Skeletal muscle tissue (tissue), 4 donors: ENCODE data around the gene RTTN. TPM values are rescaled to one million over a fixed set of nuclear protein-coding genes. Genes with fewer than 3 reads are reported as not detected.

ENCODE experiments used
- H3K27ac ChIP-seq: one replicate; pipeline ENCODE4 v1.7.0; 2013; ENCODE audit warnings: mild to moderate bottlenecking, low read depth, low read length, inconsistent platforms
- H3K27me3 ChIP-seq, 3 donors: one replicate each; pipeline ENCODE4 v1.7.0; 2013; ENCODE audit warnings: low read length in 3 of 3; ENCODE audit not compliant: control insufficient read depth in 3 of 3, insufficient read depth in 3 of 3
- H3K36me3 ChIP-seq, 3 donors: one replicate each; pipeline ENCODE4 v1.7.0; 2013; ENCODE audit warnings: low read length in 3 of 3; ENCODE audit not compliant: control insufficient read depth in 3 of 3, insufficient read depth in 3 of 3
- H3K4me1 ChIP-seq, 3 donors: one replicate each; pipeline ENCODE4 v1.7.0; 2013; ENCODE audit warnings: low read length in 3 of 3, mild to moderate bottlenecking in 3 of 3; ENCODE audit not compliant: control insufficient read depth in 3 of 3, insufficient read depth in 3 of 3
- H3K4me3 ChIP-seq, 3 donors: one replicate each; pipeline ENCODE4 v1.7.0; 2013; ENCODE audit warnings: low read length in 3 of 3
- H3K9ac ChIP-seq, 3 donors: one replicate each; pipeline ENCODE4 v1.7.0; 2013; ENCODE audit warnings: low read length in 3 of 3, mild to moderate bottlenecking in 3 of 3, moderate library complexity in 2 of 3, low read depth in 1 of 3
- H3K9me3 ChIP-seq, 3 donors: one replicate each; pipeline ENCODE4 v1.7.0; 2013; ENCODE audit warnings: low read length in 3 of 3; ENCODE audit not compliant: control insufficient read depth in 3 of 3
- total RNA-seq: library from RNA; depleted of rRNA; stranded (reverse); fragments of >200 nt; gene quantifications from one replicate; pipeline ENCODE4 v1.2.3, GENCODE V29; 2014
- donor health status: Osteomylitis.

The RTTN gene
- total RNA-seq, 1 donor from 2014 or later = 43.8 TPM

DNA sequence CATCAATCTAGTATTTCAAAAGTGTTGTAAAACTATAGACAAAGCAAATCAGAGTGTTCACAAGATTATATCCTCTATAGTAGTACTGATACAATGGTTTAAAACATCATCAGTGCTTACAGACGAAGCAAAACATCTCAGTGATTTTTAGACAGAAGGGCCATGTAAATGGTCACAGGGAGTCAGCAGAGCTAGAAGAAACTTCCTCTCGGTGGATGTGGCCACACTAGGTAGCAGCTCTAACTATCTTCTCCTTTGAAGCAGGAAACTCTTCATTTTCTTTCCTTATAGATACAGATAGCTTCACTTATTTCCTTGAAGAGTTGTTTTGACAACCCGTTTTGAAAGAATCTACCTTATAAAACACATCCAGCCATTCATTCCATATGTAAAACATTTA, 177.4 kb downstream of the RTTN start:
- no peaks in the 10 kb centered on the region for H3K27me3 ChIP-seq
- peaks cover 8 to 12% (median 9%) of the 10 kb centered on the region in 3 donors for H3K36me3 ChIP-seq
- H3K4me3 ChIP-seq = no peak overlapping the region
- H3K27ac ChIP-seq = no peak overlapping the region
- H3K9ac ChIP-seq = no peak overlapping the region
- no peaks in the 10 kb centered on the region for H3K4me1 ChIP-seq
- H3K9me3 ChIP-seq = no peaks in the 10 kb centered on the region

DNA sequence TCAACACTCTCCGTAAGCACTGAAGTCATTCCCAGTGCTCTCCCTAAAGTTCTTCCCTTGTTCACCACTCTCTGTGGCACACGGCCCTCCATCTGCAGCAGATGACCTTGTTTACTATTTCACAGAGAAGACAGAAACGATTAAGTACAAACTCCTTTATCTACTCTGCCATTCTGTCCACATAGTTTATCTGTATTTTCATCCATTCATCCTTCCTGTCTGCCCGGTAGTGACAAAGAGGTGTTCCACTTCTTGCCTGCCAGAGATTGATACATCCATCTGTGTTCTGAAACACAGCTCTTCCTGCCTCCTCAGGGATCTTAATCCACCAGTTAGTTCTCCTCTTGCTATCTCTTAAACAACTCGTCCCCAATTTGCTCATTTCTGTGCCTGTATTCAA, 179.9 kb downstream of the RTTN start:
- Histone ChIP-seq H3K4me1 (no peaks in the 10 kb centered on the region), H3K4me3 (no peak overlapping the region), H3K27ac (no peak overlapping the region), H3K9me3 (no peaks in the 10 kb centered on the region), H3K27me3 (no peaks in the 10 kb centered on the region), H3K36me3 (peaks cover 16 to 25% (median 17%) of the 10 kb centered on the region in 3 donors), H3K9ac (no peak overlapping the region)

DNA sequence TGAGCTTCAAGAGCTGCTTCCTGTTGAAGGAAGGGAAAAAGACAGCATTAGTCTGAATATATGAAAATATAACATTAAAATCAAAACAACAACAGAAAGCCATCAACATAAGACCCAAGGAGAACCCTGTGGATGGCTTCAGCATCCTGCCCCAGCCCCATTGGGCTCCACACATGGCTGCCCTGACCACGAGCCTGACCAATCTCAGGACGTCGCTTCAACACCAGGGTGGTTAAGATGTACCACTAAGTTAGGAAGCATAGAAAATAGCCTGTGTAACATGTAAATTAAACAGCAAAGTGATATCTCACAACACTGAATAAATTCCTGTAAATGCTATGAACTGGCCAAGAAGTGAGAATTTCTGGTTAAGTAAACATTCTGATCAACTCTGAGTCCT, 180.7 kb downstream of the RTTN start:
- peaks cover 16 to 26% (median 17%) of the 10 kb centered on the region in 3 donors for H3K36me3 ChIP-seq
- no peaks in the 10 kb centered on the region for H3K9me3 ChIP-seq
- H3K27ac ChIP-seq = no peak overlapping the region

DNA sequence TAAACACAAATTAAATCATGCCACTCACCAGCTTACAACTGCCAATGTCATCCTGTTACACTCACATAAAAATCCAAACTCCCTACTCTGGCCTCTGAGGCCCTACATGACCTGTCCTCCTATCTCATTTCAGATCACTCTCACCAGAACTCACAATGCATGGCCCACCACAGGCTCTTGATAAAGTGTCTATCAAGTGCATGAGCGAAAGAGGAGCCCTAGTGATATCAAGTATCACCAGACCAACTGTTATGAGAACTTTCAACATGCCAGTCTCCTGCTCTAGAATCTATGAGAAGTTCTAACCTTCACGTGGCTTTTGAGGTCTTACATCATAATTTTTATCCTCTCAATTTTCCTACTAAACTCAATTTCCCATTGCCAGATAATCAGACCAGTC, 181.4 kb downstream of the RTTN start:
- H3K27me3 ChIP-seq = no peaks in the 10 kb centered on the region
- peaks cover 16 to 26% (median 19%) of the 10 kb centered on the region in 3 donors for H3K36me3 ChIP-seq
- H3K4me1 ChIP-seq = no peaks in the 10 kb centered on the region

More for the DNA sequence above, 180.7 kb downstream of the RTTN start:
- Histone ChIP-seq H3K27me3 (no peaks in the 10 kb centered on the region), H3K4me3 (no peak overlapping the region), H3K9ac (no peak overlapping the region), H3K4me1 (no peaks in the 10 kb centered on the region)

DNA sequence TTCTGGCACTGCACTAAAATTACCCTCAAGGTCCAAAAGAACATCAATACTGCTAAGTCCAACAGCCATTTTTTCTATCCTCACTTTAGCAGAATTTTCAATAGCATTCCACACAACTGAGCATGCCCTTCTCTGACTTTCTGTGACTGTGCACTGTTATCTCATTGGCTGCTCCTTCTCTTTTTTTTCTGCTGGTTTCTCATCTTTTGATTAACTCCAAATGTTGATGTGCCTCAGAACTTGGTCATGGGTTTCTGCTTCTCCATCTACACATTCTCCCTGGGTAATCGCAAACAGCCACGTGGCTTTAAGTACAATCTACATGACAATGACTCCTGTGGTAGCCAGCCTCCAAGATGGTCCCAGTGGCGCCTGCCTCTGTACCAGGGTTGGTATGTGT, 182.9 kb downstream of the RTTN start:
- no peak overlapping the region for H3K9ac ChIP-seq
- H3K27me3 ChIP-seq = no peaks in the 10 kb centered on the region
- H3K4me3 ChIP-seq = no peak overlapping the region
- H3K27ac ChIP-seq = no peak overlapping the region
- no peaks in the 10 kb centered on the region for H3K9me3 ChIP-seq
- peaks cover 12 to 21% (median 17%) of the 10 kb centered on the region in 3 donors for H3K36me3 ChIP-seq
- no peaks in the 10 kb centered on the region for H3K4me1 ChIP-seq

More for the DNA sequence above, 181.4 kb downstream of the RTTN start:
- no peak overlapping the region for H3K27ac ChIP-seq
- no peak overlapping the region for H3K4me3 ChIP-seq
- H3K9ac ChIP-seq = no peak overlapping the region
- H3K9me3 ChIP-seq = no peaks in the 10 kb centered on the region

DNA sequence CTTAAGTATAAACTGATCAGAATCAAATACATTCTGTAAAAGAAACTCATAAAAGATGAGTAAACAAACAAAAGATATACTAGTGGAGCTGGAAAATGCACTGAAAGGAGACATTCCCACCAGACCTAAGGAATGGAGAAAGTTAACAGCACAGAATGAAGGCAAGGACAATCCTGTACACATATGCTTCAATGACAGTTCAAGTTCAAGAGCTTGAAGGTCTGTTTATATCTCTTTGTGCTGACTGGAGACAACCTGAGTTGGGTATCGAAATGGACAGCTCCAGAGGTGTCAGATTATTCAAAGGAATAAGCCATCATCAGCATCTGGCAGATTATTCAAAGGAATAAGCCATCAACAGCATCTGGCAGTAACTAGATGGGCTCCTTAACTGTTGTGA, 184.0 kb downstream of the RTTN start:
- H3K27me3 ChIP-seq = no peaks in the 10 kb centered on the region
- no peak overlapping the region for H3K4me3 ChIP-seq
- H3K4me1 ChIP-seq = no peaks in the 10 kb centered on the region
- H3K36me3 ChIP-seq = peaks cover 15 to 27% (median 27%) of the 10 kb centered on the region in 3 donors
- H3K9ac ChIP-seq = no peak overlapping the region
- no peaks in the 10 kb centered on the region for H3K9me3 ChIP-seq
- H3K27ac ChIP-seq = no peak overlapping the region

DNA sequence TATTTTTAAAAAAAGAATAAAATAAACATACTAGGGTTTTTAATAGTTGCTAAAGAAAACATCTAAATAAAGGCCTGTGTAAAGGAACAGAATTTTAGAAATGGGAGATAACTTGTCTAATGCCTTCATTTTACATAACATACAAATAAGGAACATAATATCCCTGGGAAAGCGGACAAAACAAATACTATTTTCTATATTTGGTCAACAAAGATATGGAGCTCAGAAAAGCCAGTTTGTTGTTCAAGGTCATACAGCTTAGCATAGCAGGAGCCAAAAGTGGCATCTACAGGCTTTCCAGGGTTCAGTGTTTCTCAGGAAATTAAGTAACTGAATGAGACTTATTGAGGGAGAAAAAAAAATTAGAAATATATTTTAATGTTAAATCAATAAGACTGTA, 184.4 kb downstream of the RTTN start:
- H3K4me1 ChIP-seq = no peaks in the 10 kb centered on the region
- no peaks in the 10 kb centered on the region for H3K27me3 ChIP-seq
- H3K4me3 ChIP-seq = no peak overlapping the region
- H3K9ac ChIP-seq = no peak overlapping the region
- H3K27ac ChIP-seq = no peak overlapping the region
- H3K9me3 ChIP-seq = no peaks in the 10 kb centered on the region
- peaks cover 15 to 27% (median 27%) of the 10 kb centered on the region in 3 donors for H3K36me3 ChIP-seq

DNA sequence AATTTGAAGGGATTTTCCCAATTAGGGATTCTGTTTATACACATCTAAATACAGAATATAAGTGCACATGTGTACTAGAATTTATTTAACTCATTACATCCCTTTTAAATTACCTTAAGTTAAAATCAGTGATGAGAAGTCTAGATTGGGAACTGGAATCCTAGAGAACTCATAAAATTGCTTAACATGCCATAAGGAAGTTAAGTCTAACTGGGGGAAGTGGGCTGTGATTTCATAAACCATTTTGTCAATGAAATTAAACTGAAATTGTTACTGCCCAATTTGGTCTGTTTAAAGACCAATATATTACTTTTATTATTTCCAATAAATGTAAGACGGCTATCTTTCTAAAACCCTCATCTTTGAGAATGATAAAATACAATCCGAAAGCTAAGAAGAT, 185.5 kb downstream of the RTTN start:
- H3K4me3 ChIP-seq = no peak overlapping the region
- peaks cover 15 to 27% (median 23%) of the 10 kb centered on the region in 3 donors for H3K36me3 ChIP-seq
- H3K9me3 ChIP-seq = no peaks in the 10 kb centered on the region
- H3K9ac ChIP-seq = no peak overlapping the region
- H3K27me3 ChIP-seq = no peaks in the 10 kb centered on the region
- peaks cover 5 to 6% (median 6%) of the 10 kb centered on the region in 3 donors for H3K4me1 ChIP-seq
- H3K27ac ChIP-seq = no peak overlapping the region

DNA sequence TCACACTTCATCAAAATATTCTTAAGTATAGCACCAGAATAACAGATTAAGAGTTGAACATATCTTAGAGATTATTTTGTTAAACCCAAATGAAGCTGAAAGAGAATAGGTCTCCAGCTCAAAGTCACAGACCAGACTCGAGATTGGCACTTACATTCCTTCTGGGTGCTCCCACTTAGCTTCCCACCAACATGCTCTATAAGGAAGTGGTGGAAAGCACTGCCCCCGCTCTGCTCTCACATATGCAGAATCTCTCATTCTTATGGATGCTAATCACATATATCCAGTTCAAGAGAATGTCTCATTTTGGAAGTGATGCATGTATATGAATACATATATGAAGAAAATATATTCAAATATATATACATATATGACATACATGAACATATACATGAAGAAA, 186.4 kb downstream of the RTTN start:
- H3K27ac ChIP-seq = no peak overlapping the region
- peaks cover 14 to 23% (median 21%) of the 10 kb centered on the region in 3 donors for H3K36me3 ChIP-seq
- no peak overlapping the region for H3K9ac ChIP-seq
- H3K4me1 ChIP-seq = peaks cover 5 to 6% (median 6%) of the 10 kb centered on the region in 3 donors
- no peak overlapping the region for H3K4me3 ChIP-seq
- H3K27me3 ChIP-seq = no peaks in the 10 kb centered on the region
- no peaks in the 10 kb centered on the region for H3K9me3 ChIP-seq

DNA sequence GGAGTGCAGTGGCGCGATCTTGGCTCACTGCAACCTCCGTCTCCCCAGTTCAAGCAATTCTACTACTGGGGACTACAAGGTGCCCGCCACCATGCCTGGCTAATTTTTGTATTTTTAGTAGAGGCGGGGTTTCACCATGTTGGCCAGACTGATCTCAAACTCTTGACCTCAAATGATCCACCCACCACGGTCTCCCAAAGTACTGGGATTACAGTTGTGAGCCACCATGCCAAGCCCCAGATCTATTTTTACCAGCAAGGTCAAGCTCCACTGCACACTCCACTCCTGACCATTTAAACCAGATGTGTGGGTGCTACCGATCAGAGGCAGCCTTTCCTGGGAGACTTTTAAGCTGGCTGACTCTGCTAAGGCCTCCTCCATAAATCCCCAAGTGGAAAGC, 190.4 kb downstream of the RTTN start:
- H3K4me3 ChIP-seq = no peak overlapping the region
- peaks cover 3 to 18% (median 6%) of the 10 kb centered on the region in 3 donors for H3K36me3 ChIP-seq
- H3K27me3 ChIP-seq = no peaks in the 10 kb centered on the region
- no peak overlapping the region for H3K9ac ChIP-seq
- no peaks in the 10 kb centered on the region for H3K9me3 ChIP-seq
- no peak overlapping the region for H3K27ac ChIP-seq
- H3K4me1 ChIP-seq = peaks cover 5 to 6% (median 6%) of the 10 kb centered on the region in 3 donors
